DOHH2 (cell line): ENCODE results near the gene UROD.

ENCODE experiments used
- H3F3A ChIP-seq: fragments of 200-600 bp; sonication (generic), shearing (Covaris generic); 2 replicates; pipeline ENCODE4 v1.6.0; 2016; ENCODE audit warnings: antibody characterized with exemption, mild to moderate bottlenecking; ENCODE audit not compliant: control insufficient read depth, insufficient read depth
- H3K27ac ChIP-seq: fragments of 200-600 bp; sonication (generic); 2 replicates; pipeline ENCODE4 v1.5.1; 2014; ENCODE audit warnings: low read depth, mild to moderate bottlenecking, low read length, moderate library complexity
- H3K27me3 ChIP-seq: fragments of 200-600 bp; sonication (generic); 2 replicates; pipeline ENCODE4 v1.6.1; 2014; ENCODE audit warnings: mild to moderate bottlenecking, low read length, mixed read lengths; ENCODE audit not compliant: control insufficient read depth
- H3K36me3 ChIP-seq: fragments of 200-600 bp; sonication (generic); 2 replicates; pipeline ENCODE4 v1.6.1; 2014; ENCODE audit warnings: mild to moderate bottlenecking, low read length, moderate library complexity, mixed read lengths; ENCODE audit not compliant: control insufficient read depth
- H3K4me1 ChIP-seq: fragments of 200-600 bp; sonication (generic); 2 replicates; pipeline ENCODE4 v1.6.1; 2014; ENCODE audit warnings: mild to moderate bottlenecking, low read length, mixed read lengths; ENCODE audit not compliant: control insufficient read depth
- H3K4me2 ChIP-seq: fragments of 200-600 bp; sonication (generic); 2 replicates; pipeline ENCODE4 v1.6.0; 2014; ENCODE audit warnings: mild to moderate bottlenecking, low read length, moderate library complexity
- H3K4me3 ChIP-seq: fragments of 200-600 bp; sonication (generic); 2 replicates; pipeline ENCODE4 v1.5.1; 2014; ENCODE audit warnings: mild to moderate bottlenecking, low read length, mixed read lengths
- H3K79me2 ChIP-seq: fragments of 200-600 bp; sonication (generic); 2 replicates; pipeline ENCODE4 v1.6.1; 2014; ENCODE audit warnings: mild to moderate bottlenecking, low read length, mixed read lengths; ENCODE audit not compliant: control insufficient read depth
- H3K9me2 ChIP-seq: fragments of 200-600 bp; sonication (generic); replicated peaks from 2 replicates; pipeline ENCODE4 v1.6.1; 2014; ENCODE audit warnings: mild to moderate bottlenecking, low read length, mixed read lengths; ENCODE audit not compliant: control insufficient read depth
- H3K9me3 ChIP-seq: fragments of 200-600 bp; sonication (generic); 2 replicates; pipeline ENCODE4 v1.6.1; 2014; ENCODE audit warnings: antibody characterized with exemption, low read length, mixed read lengths; ENCODE audit not compliant: control insufficient read depth, insufficient read depth
- H4K20me1 ChIP-seq: fragments of 200-600 bp; sonication (generic); 2 replicates; pipeline ENCODE4 v1.6.0; 2014; ENCODE audit warnings: low read depth, mild to moderate bottlenecking, antibody characterized with exemption, low read length, moderate library complexity; ENCODE audit not compliant: control insufficient read depth, insufficient read depth
- EZH2phosphoT487 ChIP-seq: fragments of 200-600 bp; sonication (generic); IDR thresholded peaks from 2 replicates; pipeline ENCODE4 v1.6.1; 2017; ENCODE audit warnings: borderline replicate concordance, mild to moderate bottlenecking, antibody characterized with exemption, low read length, moderate library complexity, mixed read lengths
- TF ChIP-seq, protein P1 (sequence below): fragments of 200-600 bp; sonication (generic); IDR thresholded peaks from one replicate; pipeline ENCODE4 v1.5.1; 2014; ENCODE audit warnings: antibody characterized with exemption, mild to moderate bottlenecking, low read depth, low read length; ENCODE audit not compliant: poor library complexity, severe bottlenecking

The UROD gene

DNA sequence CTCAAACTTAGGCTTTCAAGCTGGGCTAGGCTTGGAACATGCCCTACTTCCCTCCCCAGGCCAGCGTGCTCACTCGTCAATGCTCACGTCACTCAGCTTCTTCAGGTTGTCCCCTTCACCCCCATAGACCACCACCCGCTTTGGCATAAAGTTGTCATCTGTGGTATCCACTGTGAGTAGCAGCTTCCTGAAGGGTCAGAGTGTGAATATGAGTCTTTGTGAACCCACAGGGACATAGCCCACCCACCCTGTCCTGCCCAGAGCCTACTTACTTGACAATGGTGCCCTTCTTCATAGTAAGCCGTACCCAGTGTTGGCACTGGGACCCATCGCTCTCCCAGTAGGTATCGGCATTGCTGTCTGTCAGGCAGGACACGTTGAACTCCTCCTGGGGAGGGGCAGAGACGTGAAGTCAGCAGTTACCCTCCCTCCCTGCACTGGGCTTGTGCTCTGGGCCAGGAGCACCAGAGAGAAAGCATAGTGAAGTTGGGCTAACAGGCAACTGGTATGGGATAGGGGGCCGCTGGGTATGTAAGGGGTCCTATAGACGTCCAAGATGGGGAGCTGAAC is 2.7 kb upstream of the UROD start:
- Histone ChIP-seq H3K4me2 (peak overlapping the region; percentile 94; the same call in 1 of the 2 replicates), H3K79me2 (peaks cover 17% of the 10 kb centered on the region), H3K27me3 (no peaks in the 10 kb centered on the region), H3K36me3 (peaks cover 16% of the 10 kb centered on the region), H3K9me3 (no peaks in the 10 kb centered on the region), H3K4me1 (peaks cover 29% of the 10 kb centered on the region), H4K20me1 (no peaks in the 10 kb centered on the region; the same call in 1 of the 2 replicates), H3K27ac (no peak overlapping the region), H3K4me3 (no peak overlapping the region), H3K9me2 (no peaks in the 10 kb centered on the region), H3F3A (no peaks in the 10 kb centered on the region)
- TF ChIP-seq EZH2phosphoT487 = no peak
- TF ChIP-seq, protein P1, sequence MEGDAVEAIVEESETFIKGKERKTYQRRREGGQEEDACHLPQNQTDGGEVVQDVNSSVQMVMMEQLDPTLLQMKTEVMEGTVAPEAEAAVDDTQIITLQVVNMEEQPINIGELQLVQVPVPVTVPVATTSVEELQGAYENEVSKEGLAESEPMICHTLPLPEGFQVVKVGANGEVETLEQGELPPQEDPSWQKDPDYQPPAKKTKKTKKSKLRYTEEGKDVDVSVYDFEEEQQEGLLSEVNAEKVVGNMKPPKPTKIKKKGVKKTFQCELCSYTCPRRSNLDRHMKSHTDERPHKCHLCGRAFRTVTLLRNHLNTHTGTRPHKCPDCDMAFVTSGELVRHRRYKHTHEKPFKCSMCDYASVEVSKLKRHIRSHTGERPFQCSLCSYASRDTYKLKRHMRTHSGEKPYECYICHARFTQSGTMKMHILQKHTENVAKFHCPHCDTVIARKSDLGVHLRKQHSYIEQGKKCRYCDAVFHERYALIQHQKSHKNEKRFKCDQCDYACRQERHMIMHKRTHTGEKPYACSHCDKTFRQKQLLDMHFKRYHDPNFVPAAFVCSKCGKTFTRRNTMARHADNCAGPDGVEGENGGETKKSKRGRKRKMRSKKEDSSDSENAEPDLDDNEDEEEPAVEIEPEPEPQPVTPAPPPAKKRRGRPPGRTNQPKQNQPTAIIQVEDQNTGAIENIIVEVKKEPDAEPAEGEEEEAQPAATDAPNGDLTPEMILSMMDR = no peak

DNA sequence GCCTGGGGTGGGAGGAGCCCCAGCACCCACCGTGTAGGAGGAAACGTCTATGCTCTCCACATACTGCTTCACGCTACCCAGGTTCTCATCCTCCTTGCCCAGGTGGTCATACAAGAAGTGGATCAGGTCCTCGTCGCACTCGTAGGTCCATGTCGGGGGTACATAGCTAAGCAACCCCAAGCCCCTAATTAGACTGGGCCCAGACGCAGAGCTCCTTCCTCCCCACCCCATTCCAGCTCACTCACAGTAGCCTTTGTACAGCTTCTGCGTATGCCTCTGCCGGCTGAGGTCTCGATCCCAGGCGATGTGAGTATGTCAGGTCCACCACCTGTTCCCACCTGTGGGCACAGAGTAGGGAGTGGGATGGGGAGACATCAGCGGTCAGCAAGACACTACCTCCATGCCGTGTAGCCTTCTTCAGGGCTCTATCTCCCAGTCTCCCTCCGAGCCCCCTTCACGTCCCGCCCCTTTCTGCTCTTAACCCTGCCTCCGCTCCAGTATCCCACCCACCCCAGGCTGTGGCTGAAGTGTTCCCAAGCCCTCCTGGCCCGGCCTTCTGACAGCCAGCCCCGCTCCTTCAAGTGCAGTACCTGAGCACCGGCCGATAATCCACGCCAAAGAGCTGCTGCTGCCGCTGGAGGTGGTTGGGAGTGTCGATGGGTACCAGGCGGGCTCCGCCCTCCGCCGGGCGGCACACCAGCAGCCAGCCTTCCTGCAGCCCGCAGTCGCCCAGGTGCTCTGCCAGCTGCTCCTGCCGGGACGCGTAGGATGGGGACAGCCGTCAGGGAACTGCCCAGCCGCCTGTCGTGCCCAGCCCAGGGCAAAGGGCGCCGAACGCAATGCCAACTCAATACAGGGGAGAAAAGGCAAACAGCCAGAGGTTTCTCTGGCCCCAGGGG is 1.8 kb upstream of the UROD start:
- Histone ChIP-seq H3K9me2 (no peaks in the 10 kb centered on the region), H3K27ac (no peak overlapping the region), H3K36me3 (peaks cover 24% of the 10 kb centered on the region)

DNA sequence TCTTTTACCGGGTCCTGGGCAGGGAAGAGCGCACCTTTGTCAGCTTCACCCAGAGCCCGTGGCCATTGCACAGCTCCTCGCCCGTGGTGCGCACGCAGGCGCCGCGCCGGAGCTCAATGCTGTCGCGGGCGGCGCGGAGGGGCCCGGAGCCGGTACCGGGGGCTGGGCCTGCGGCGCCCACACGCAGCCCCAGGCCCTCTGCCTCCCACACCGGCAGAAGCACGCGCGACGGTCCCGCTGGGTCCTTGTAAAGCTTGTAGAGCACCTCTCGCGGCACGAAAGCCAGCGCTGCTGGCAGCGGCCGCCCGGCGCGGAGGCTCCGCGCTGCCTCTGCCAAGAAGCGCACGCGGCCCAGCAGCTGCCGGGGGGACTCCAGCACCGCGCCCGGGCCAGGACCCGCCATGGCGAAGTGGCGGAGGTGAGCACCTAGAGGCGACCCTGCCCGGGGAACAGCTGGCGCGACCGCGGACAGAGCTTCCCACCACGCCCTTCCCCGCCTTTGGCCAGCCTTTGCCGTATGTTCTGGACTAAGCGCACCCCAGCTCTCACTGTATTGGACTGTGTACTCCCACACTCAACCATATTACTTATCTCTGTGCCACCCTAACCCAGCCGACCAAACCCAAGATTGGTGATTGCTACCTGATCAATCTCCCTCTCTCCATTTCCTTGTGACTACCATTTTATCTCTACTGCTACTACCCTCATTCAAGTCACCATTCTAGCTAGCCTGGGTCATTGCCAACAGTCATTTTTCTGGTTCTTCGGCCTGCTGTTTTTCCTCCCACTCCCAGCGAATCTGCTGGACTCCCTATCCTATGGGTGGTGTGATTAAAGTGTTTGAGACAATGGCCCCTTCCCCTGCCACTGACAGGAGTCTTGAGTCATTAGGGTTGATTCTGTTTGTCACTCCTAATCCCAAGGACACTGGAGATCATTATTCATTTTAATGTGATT is 921 bp upstream of the UROD start, which contains the start of gene HECTD3:
HECTD3 (minus strand) TSS at position 470 of the 957 bp plus-strand sequence; CDS start at position 403, 67 bp downstream.
- Histone ChIP-seq H3K36me3 (peaks cover 24% of the 10 kb centered on the region), H3F3A (no peaks in the 10 kb centered on the region)
- TF ChIP-seq EZH2phosphoT487 = no peak
- TF ChIP-seq, protein P1 = no peak

More for the DNA sequence above, 1.8 kb upstream of the UROD start:
- Histone ChIP-seq H3K4me1 (peaks cover 30% of the 10 kb centered on the region), H3K27me3 (no peaks in the 10 kb centered on the region), H3K9me3 (no peaks in the 10 kb centered on the region), H3F3A (no peaks in the 10 kb centered on the region), H3K79me2 (peaks cover 17% of the 10 kb centered on the region), H4K20me1 (no peaks in the 10 kb centered on the region; the same call in 1 of the 2 replicates), H3K4me3 (peak overlapping the region; percentile 92), H3K4me2 (peak overlapping the region; percentile 94)
- TF ChIP-seq, protein P1 = no peak
- TF ChIP-seq EZH2phosphoT487 = no peak

More for the DNA sequence above, 921 bp upstream of the UROD start, which contains the start of gene HECTD3:
- Histone ChIP-seq H3K79me2 (peaks cover 17% of the 10 kb centered on the region), H3K9me3 (no peaks in the 10 kb centered on the region), H3K9me2 (no peaks in the 10 kb centered on the region), H3K27ac (peak within 1 kb of the TSS; percentile 39), H3K4me3 (peak within 1 kb of the TSS; percentile 92), H4K20me1 (no peaks in the 10 kb centered on the region; the same call in 1 of the 2 replicates), H3K4me1 (peaks cover 30% of the 10 kb centered on the region), H3K4me2 (peak within 1 kb of the TSS; percentile 94), H3K27me3 (no peaks in the 10 kb centered on the region)
